Adrenal gland (tissue), 12 donors: ENCODE results near the gene RNF182. TPM values are rescaled to one million over a fixed set of nuclear protein-coding genes. Genes with fewer than 3 reads are reported as not detected.
"Not testable (repeated sequence)": the region's sequence is repeated elsewhere in the genome, so short reads cannot be mapped to it uniquely, and the experiment has no call there.

Experiments
- DNase-seq, 7 donors: peaks; one replicate each; pipeline ENCODE4 v3.0.0-alpha.2; 2019 to 2020
- H3K27ac ChIP-seq, 5 donors: fragments of 200-600 bp; sonication (generic) in 4 of 5; 1 replicate in 3 of 5; 2 replicates in 2 of 5; pipeline versions ENCODE4 v1.5.1 to v1.8.0; 2016 to 2020; ENCODE audit warnings: mild to moderate bottlenecking in 1 of 5
- H3K27me3 ChIP-seq: fragments of 200-600 bp; 2 replicates; pipeline ENCODE4 v1.8.0; 2021
- H3K36me3 ChIP-seq, 2 donors: fragments of 200-600 bp; replicated peaks in 1 of 2; 1 replicate in 1 of 2; 2 replicates in 1 of 2; pipeline versions ENCODE4 v1.5.1 to v1.8.0; 2018 to 2022
- H3K4me1 ChIP-seq, 2 donors: fragments of 200-600 bp; replicated peaks in 1 of 2; 1 replicate in 1 of 2; 2 replicates in 1 of 2; pipeline versions ENCODE4 v1.5.1 to v1.8.0; 2018 to 2021
- H3K4me3 ChIP-seq, 4 donors: fragments of 200-600 bp; sonication (generic) in 3 of 4; one replicate each; pipeline ENCODE4 v1.5.1; 2016 to 2018
- H3K9me3 ChIP-seq, 3 donors: fragments of 200-600 bp; sonication (generic) in 1 of 3; replicated peaks in 1 of 3; 1 replicate in 2 of 3; 2 replicates in 1 of 3; pipeline versions ENCODE4 v1.5.1 to v1.8.0; 2016 to 2021
- CTCF ChIP-seq, 6 experiments: fragments of 450-650 bp in 4 of 6; fragments of 200-600 bp in 2 of 6; sonication (generic) in 1 of 6; IDR thresholded peaks; 1 replicate in 5 of 6; 2 replicates in 1 of 6; pipeline versions ENCODE4 v1.5.1 to v1.8.0; 2016 to 2021; ENCODE audit warnings: antibody characterized with exemption in 6 of 6, mild to moderate bottlenecking in 2 of 6, moderate library complexity in 1 of 6
- POLR2A ChIP-seq, 2 donors: fragments of 450-650 bp; IDR thresholded peaks; one replicate each; pipeline ENCODE4 v1.6.1; 2017; ENCODE audit warnings: antibody characterized with exemption in 2 of 2, mild to moderate bottlenecking in 2 of 2, moderate library complexity in 1 of 2
- WGBS, 4 donors: extraction: QIAGEN DNeasy Blood & Tissue Kit in 2 of 4; methylation state at CpG; one replicate each; pipeline versions ENCODE4 v1.1.5 to v1.1.7; 2013 to 2017; 5-methylcytosine and 5-hydroxymethylcytosine counted together
- intact Hi-C, 2 donors: fragments of 100-400 bp; cut with DNase I; formaldehyde crosslinking; loops; one replicate each; pipeline versions ENCODE4 v1.14.1 to v1.15.0; 2022 to 2023
- polyA plus RNA-seq, 3 donors: library from polyadenylated mRNA; stranded (reverse); fragments of 200-250 nt in 2 of 3; fragments of 350-450 nt in 1 of 3; fragmentation: Illumina TruSeq in 1 of 3; extraction: RNeasy Lipid Tissue Mini Kit (QIAGEN cat#74804) in 1 of 3; gene quantifications; one replicate each; pipeline ENCODE4 v1.2.3, GENCODE V29; 2013 to 2014
- total RNA-seq, 9 donors: library from RNA; depleted of rRNA in 4 of 9; stranded (reverse); fragments of >200 nt in 4 of 9; fragments of 120-200 nt in 1 of 9; fragmentation: NEBNext Ultra II Directional in 1 of 9; extraction: Animal tissue kit (Norgen Biotek cat#: 25700) in 1 of 9; gene quantifications; one replicate each; pipeline versions ENCODE4 v1.1.0 to v1.2.4, GENCODE V29; 2013 to 2023
- donor health status: healthy with polysubstance abuse.
- donor health status: Bipolar disorder and iron deficiency.
- donor health status: DM: yes; HTN: yes; CAD: no.
- donor health status: DM: no; HTN: no; CAD: no.
- donor health status: DM: no; HTN: no; CAD: no.
- donor health status: DM: yes; HTN: yes; CAD: no.

Gene RNF182
- total and polyA plus RNA-seq, 12 donors = 0.03 to 2.1 (median 0.31) TPM; not detected in 2

- H3K4me1 ChIP-seq = no peaks in the 10 kb centered on the region
- TF ChIP-seq POLR2A (IDR thresholded peaks at IDR 0.05) (no peak), CTCF (IDR thresholded peaks at IDR 0.05) (no peak)
- no peak for DNase-seq
- no peaks in the 10 kb centered on the region for H3K36me3 ChIP-seq
- 46 to 62% (median 53%) methylated on average over 5 of the region's 5 CpGs for WGBS, 4 donors
- H3K4me3 ChIP-seq = no peak overlapping the region
- H3K27ac ChIP-seq = no peak overlapping the region
- no peaks in the 10 kb centered on the region for H3K9me3 ChIP-seq
- no peaks in the 10 kb centered on the region for H3K27me3 ChIP-seq
- intact Hi-C loops = no loop called here
Measured at GRCh38 chr6:14016935-14017625, 92.3 kb downstream of the RNF182 start.

GRCh38 chr6:14017626-14018475 is 93.1 kb downstream of the RNF182 start:
- no peaks in the 10 kb centered on the region for H3K27me3 ChIP-seq
- no peak overlapping the region for H3K4me3 ChIP-seq
- no peak overlapping the region for H3K27ac ChIP-seq
- no peaks in the 10 kb centered on the region for H3K9me3 ChIP-seq
- WGBS, 4 donors = 74 to 89% (median 85%) methylated on average over 2 to 46 of the region's 46 CpGs
- no peak for DNase-seq
- TF ChIP-seq CTCF (IDR thresholded peaks at IDR 0.05) (no peak), POLR2A (IDR thresholded peaks at IDR 0.05) (no peak)
- H3K4me1 ChIP-seq = no peaks in the 10 kb centered on the region
- intact Hi-C loops = no loop called here
- H3K36me3 ChIP-seq = no peaks in the 10 kb centered on the region

- H3K27ac ChIP-seq, intact Hi-C loops, H3K9me3 ChIP-seq, H3K36me3 ChIP-seq, DNase-seq, H3K27me3 ChIP-seq, H3K4me3 ChIP-seq, H3K4me1 ChIP-seq: not testable (repeated sequence)
- WGBS, 4 donors = 60 to 92% (median 87%) methylated on average over 6 of the region's 6 CpGs
Measured at GRCh38 chr6:14018559-14018958, 93.8 kb downstream of the RNF182 start.

- H3K36me3 ChIP-seq = no peaks in the 10 kb centered on the region
- no peak overlapping the region for H3K27ac ChIP-seq
- no peak overlapping the region for H3K4me3 ChIP-seq
- no peaks in the 10 kb centered on the region for H3K9me3 ChIP-seq
- intact Hi-C loops = no loop called here
- DNase-seq = no peak
- TF ChIP-seq POLR2A (IDR thresholded peaks at IDR 0.05) (no peak), CTCF (IDR thresholded peaks at IDR 0.05) (no peak)
- 88 to 100% (median 93%) methylated on average over 2 of the region's 2 CpGs for WGBS, 4 donors
- no peaks in the 10 kb centered on the region for H3K27me3 ChIP-seq
- no peaks in the 10 kb centered on the region for H3K4me1 ChIP-seq
Measured at GRCh38 chr6:14020551-14020950, 95.8 kb downstream of the RNF182 start.
